Measurements from ENCODE around the gene ELF2. TPM values are rescaled to one million over a fixed set of nuclear protein-coding genes. Genes with fewer than 3 reads are reported as not detected.
"Not testable (repeated sequence)": the region's sequence is repeated elsewhere in the genome, so short reads cannot be mapped to it uniquely, and the experiment has no call there.

The ELF2 gene
- total RNA-seq, 1 donor from 2014 or later = 57.9 TPM

DNA sequence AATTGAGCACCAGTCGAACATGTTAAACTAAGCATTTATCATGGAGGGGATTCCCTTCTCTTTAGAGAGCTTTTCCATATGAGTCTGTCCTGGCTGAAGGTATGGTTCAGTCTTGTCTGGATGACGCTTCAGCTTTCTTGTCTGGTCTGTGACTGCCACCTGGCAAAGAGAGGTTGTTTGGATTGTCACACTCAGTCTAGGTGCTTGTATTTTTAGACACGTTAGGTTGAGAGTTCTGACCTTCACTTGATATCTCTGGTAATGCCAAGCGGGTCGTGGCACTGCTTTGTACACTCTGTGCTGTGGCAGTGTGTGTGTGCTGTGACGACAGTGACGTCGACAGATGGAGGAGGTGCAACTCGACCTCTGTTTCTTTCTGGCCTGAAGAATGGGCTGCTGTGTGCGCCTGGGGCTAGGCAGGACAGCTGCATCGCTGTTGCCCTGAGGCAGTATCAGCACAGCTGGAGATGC, 148.8 kb downstream of the ELF2 start:
- DNase-seq = no peak
- TF ChIP-seq, protein P1, sequence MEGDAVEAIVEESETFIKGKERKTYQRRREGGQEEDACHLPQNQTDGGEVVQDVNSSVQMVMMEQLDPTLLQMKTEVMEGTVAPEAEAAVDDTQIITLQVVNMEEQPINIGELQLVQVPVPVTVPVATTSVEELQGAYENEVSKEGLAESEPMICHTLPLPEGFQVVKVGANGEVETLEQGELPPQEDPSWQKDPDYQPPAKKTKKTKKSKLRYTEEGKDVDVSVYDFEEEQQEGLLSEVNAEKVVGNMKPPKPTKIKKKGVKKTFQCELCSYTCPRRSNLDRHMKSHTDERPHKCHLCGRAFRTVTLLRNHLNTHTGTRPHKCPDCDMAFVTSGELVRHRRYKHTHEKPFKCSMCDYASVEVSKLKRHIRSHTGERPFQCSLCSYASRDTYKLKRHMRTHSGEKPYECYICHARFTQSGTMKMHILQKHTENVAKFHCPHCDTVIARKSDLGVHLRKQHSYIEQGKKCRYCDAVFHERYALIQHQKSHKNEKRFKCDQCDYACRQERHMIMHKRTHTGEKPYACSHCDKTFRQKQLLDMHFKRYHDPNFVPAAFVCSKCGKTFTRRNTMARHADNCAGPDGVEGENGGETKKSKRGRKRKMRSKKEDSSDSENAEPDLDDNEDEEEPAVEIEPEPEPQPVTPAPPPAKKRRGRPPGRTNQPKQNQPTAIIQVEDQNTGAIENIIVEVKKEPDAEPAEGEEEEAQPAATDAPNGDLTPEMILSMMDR (IDR thresholded peaks at IDR 0.05) = no peak
- peaks cover 8% of the 10 kb centered on the region for H3K36me3 Mint-ChIP-seq (ENCODE audit: low read depth)
- no peaks in the 10 kb centered on the region for H3K9me3 Mint-ChIP-seq
- no peaks in the 10 kb centered on the region for H3K27me3 Mint-ChIP-seq
- ChIA-PET POLR2A (interaction anchor here (0.6 kb wide), 1 partner anchor 274 kb away, joined by 7 read pairs; the partner anchor contains the start of gene NDUFC1), CTCF (interaction anchor here (1.0 to 4.2 kb wide), 2 partner anchors 14 to 624 kb away, joined by 3 to 36 read pairs; no protein-coding TSS in a partner anchor)
- no peak overlapping the region for H3K27ac Mint-ChIP-seq
- H3K4me1 Mint-ChIP-seq = peaks cover 10% of the 10 kb centered on the region
- intact Hi-C loops (cut with micrococcal nuclease) = no loop called here
- no peak overlapping the region for H3K4me3 Mint-ChIP-seq
- no peak for ATAC-seq (ENCODE audit: low read depth)

DNA sequence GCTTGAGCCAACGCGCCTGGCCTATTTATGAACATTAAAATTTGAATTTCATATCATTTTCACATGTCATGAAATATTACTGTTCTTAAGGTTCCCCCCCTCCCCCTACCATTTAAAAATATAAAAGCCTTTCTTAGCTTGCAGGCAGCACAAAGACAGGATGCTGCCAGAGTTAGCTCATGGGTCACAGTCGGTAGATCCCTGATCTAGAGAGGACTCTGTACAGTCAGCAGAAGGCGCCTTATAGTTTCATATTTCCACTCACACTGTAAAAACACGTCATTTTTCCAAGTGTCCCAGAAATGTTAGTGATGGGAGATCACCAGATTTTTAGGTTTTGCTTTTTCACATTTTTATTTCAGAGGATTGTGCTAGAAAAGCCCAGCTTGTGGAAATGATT, 149.2 kb downstream of the ELF2 start:
- intact Hi-C loops (cut with micrococcal nuclease) = no loop called here
- DNase-seq (no peak), ATAC-seq (ENCODE audit: low read depth) (no peak)
- Mint-ChIP-seq H3K27me3 (no peaks in the 10 kb centered on the region), H3K4me1 (peaks cover 7% of the 10 kb centered on the region), H3K9me3 (no peaks in the 10 kb centered on the region), H3K36me3 (ENCODE audit: low read depth) (peaks cover 10% of the 10 kb centered on the region), H3K4me3 (no peak overlapping the region), H3K27ac (no peak overlapping the region)
- POLR2A ChIA-PET = interaction anchor here (0.6 kb wide), 2 partner anchors 11 to 274 kb away, joined by 7 read pairs; partner anchors contain the start of gene NDUFC1
- CTCF ChIA-PET = interaction anchor here (1.0 kb wide), 1 partner anchor 14 kb away, joined by 3 read pairs; no protein-coding TSS in a partner anchor
- TF ChIP-seq, protein P1 (IDR thresholded peaks at IDR 0.05) = no peak

DNA sequence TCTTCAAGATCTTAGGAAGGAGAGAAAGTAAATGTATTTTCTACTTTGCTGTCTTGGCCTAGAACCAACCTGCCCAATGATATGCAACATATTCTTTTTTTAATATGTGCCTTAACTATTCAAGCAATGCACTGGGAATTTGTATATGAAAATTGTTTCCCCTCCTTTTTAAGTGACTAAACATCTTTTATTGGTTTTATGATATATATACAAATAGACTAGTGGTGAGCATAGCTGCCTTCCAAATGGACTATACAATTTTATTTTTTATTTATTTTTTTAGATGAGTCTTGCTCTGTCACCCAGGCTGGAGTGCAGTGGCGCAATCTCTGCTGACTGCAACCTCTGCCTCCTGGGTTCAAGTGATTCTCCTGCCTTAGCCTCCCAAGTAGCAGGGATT, 151.2 kb downstream of the ELF2 start:
- POLR2A ChIA-PET = no interaction called here
- Mint-ChIP-seq H3K4me3 (no peak overlapping the region), H3K9me3 (no peaks in the 10 kb centered on the region), H3K4me1 (peaks cover 6% of the 10 kb centered on the region), H3K27ac (no peak overlapping the region), H3K27me3 (no peaks in the 10 kb centered on the region), H3K36me3 (ENCODE audit: low read depth) (peaks cover 10% of the 10 kb centered on the region)
- DNase-seq (no peak), ATAC-seq (ENCODE audit: low read depth) (no peak)
- TF ChIP-seq, protein P1 (IDR thresholded peaks at IDR 0.05) = no peak
- CTCF ChIA-PET = no interaction called here
- intact Hi-C loops (cut with micrococcal nuclease) = no loop called here

DNA sequence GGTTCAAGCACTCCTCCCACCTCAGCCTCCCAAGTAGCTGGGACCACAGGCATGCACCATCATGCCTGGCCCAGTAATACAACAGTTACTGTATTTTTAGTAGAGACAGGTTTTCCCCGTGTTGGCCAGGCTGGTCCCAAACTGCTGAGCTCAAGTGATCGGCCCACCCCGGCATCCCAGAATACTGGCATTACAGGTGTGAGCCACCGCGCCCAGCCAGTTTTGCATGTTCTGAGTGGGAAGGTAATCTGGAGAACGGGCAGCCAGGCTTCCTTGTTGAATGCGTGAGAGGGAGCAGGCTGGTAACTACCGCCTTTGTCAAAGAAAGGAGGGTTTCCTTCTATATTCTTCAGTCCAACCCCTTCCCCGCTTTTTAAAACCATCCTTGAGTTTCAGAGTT, 152.3 kb downstream of the ELF2 start:
- H3K4me3 Mint-ChIP-seq = no peak overlapping the region
- CTCF ChIA-PET = no interaction called here

DNA sequence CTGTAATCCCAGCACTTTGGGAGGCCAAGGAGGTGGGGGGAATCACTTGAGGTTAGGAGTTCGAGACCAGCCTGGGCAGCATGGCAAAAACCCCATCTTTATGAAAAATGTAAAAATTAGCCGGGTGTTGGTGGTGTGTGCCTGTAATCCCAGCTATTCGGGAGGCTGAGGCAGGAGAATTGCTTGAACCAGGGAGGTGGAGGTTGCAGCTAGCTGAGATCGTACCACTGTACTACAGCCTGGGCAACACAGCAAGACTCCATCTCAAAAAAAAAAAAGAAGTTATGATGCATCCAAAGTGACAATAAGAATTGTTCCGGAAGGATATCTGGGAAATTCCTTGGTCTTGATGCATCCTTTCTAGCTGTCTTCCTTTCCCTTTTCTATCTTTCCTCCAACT, 154.2 kb downstream of the ELF2 start:
- Mint-ChIP-seq H3K36me3 (ENCODE audit: low read depth) (peaks cover 5% of the 10 kb centered on the region), H3K4me1 (peaks cover 15% of the 10 kb centered on the region), H3K27ac (no peak overlapping the region), H3K27me3 (no peaks in the 10 kb centered on the region), H3K9me3 (no peaks in the 10 kb centered on the region), H3K4me3 (no peak overlapping the region)
- ATAC-seq (ENCODE audit: low read depth) = no peak
- ChIA-PET POLR2A (no interaction called here), CTCF (interaction anchor here (1.2 kb wide), 1 partner anchor 8 kb away, joined by 3 read pairs; no protein-coding TSS in a partner anchor)
- TF ChIP-seq, protein P1 (IDR thresholded peaks at IDR 0.05) = no peak
- intact Hi-C loops (cut with micrococcal nuclease) = no loop called here
- no peak for DNase-seq

More for the DNA sequence above, 152.3 kb downstream of the ELF2 start:
- DNase-seq = no peak
- intact Hi-C loops (cut with micrococcal nuclease) = no loop called here
- Mint-ChIP-seq H3K27me3 (no peaks in the 10 kb centered on the region), H3K4me1 (peaks cover 6% of the 10 kb centered on the region), H3K27ac (no peak overlapping the region), H3K9me3 (no peaks in the 10 kb centered on the region), H3K36me3 (ENCODE audit: low read depth) (peaks cover 13% of the 10 kb centered on the region)
- POLR2A ChIA-PET = no interaction called here
- TF ChIP-seq, protein P1 (IDR thresholded peaks at IDR 0.05) = no peak
- no peak for ATAC-seq (ENCODE audit: low read depth)

DNA sequence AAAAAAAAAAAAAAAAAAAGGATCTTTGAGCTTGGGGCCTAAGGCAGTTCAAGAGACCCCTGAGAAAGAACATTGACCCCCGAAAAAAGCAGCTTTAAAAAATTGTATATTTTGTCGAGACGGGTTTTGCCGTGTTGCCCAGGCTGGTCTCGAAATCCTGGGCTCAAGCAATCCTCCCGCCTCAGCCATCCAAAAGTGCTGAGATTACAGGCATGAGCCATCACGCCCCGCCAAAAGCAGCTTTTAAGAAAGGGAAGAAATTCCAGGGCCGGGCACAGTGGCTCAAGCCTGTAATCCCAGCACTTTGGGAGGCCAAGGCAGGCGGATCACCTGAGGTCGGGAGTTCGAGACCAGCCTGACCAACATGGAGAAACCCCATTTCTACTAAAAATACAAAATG, 155.9 kb downstream of the ELF2 start:
- H3K4me3 Mint-ChIP-seq; CTCF ChIA-PET; ATAC-seq (ENCODE audit: low read depth); H3K36me3 Mint-ChIP-seq (ENCODE audit: low read depth); H3K27ac Mint-ChIP-seq; intact Hi-C loops (cut with micrococcal nuclease); DNase-seq; H3K27me3 Mint-ChIP-seq; H3K9me3 Mint-ChIP-seq: not testable (repeated sequence)
- POLR2A ChIA-PET = interaction anchor here (0.6 kb wide), 1 partner anchor 411 kb away, joined by 3 read pairs; no protein-coding TSS in a partner anchor
- peaks cover 21% of the 10 kb centered on the region for H3K4me1 Mint-ChIP-seq
